Transverse colon (tissue), 4 donors: ENCODE results near the gene COL21A1. TPM values are rescaled to one million over a fixed set of nuclear protein-coding genes. Genes with fewer than 3 reads are reported as not detected.

Source experiments
- DNase-seq: peaks from one replicate; pipeline ENCODE4 v3.0.0-alpha.2; 2019
- H3K27ac ChIP-seq, 4 donors: fragments of 200-600 bp; sonication (generic); 2 replicates each; pipeline ENCODE4 v1.5.1; 2016 to 2018; ENCODE audit warnings: inconsistent platforms in 4 of 4
- H3K27me3 ChIP-seq: fragments of 200-600 bp; sonication (generic); 2 replicates; pipeline ENCODE4 v1.5.1; 2017; ENCODE audit warnings: inconsistent platforms
- H3K36me3 ChIP-seq, 4 donors: fragments of 200-600 bp; sonication (generic); 2 replicates each; pipeline ENCODE4 v1.5.1; 2017 to 2019; ENCODE audit warnings: inconsistent platforms in 4 of 4
- H3K4me1 ChIP-seq, 4 donors: fragments of 200-600 bp; sonication (generic); 2 replicates each; pipeline ENCODE4 v1.5.1; 2017 to 2020; ENCODE audit warnings: inconsistent platforms in 4 of 4
- H3K4me3 ChIP-seq, 4 donors: fragments of 200-600 bp; sonication (generic); 1 replicate in 1 of 4; 2 replicates in 3 of 4; pipeline versions ENCODE4 v1.5.1 to v1.6.1; 2017 to 2019; ENCODE audit warnings: inconsistent platforms in 4 of 4
- H3K9me3 ChIP-seq, 2 donors: fragments of 200-600 bp; sonication (generic); 2 replicates each; pipeline ENCODE4 v1.5.1; 2017 to 2019; ENCODE audit warnings: inconsistent platforms in 2 of 2
- CTCF ChIP-seq, 5 experiments: fragments of 200-600 bp in 3 of 5; fragments of 450-650 bp in 2 of 5; sonication (generic) in 3 of 5; IDR thresholded peaks; 1 replicate in 2 of 5; 2 replicates in 3 of 5; pipeline ENCODE4 v1.5.1; 2016 to 2017; ENCODE audit warnings: antibody characterized with exemption in 5 of 5, inconsistent platforms in 3 of 5, mild to moderate bottlenecking in 2 of 5, moderate library complexity in 1 of 5
- EP300 ChIP-seq: sonication (generic); formaldehyde crosslinking; IDR thresholded peaks from one replicate; pipeline ENCODE4 v1.6.1; 2017; ENCODE audit warnings: antibody characterized with exemption, low read depth
- POLR2A ChIP-seq: fragments of 450-650 bp; IDR thresholded peaks from one replicate; pipeline ENCODE4 v1.6.1; 2016; ENCODE audit warnings: antibody characterized with exemption, mild to moderate bottlenecking, moderate library complexity
- POLR2AphosphoS5 ChIP-seq, 3 donors: sonication (generic); formaldehyde crosslinking; IDR thresholded peaks; one replicate each; pipeline ENCODE4 v1.6.1; 2016; ENCODE audit warnings: antibody characterized with exemption in 3 of 3
- WGBS, 2 donors: methylation state at CpG; one replicate each; pipeline ENCODE4 v1.1.5; 2018; ENCODE audit warnings: low coverage in 1 of 2; 5-methylcytosine and 5-hydroxymethylcytosine counted together
- in situ Hi-C, 4 donors: fragments of 200-750 bp; cut with MboI; loops; one replicate each; pipeline versions ENCODE4 v1.15.0 to v1.15.1; 2017; ENCODE audit warnings: low sequenced_read_pairs in 3 of 4, low pct_ligation_motif_present in 1 of 4, low pct_unique_long_range_greater_than_20kb in 1 of 4
- intact Hi-C: fragments of 100-400 bp; cut with DNase I; formaldehyde crosslinking; loops from one replicate; pipeline ENCODE4 v1.15.1; 2023; ENCODE audit warnings: low total_unique reads
- total RNA-seq, 4 donors: library from RNA; depleted of rRNA; stranded (reverse); fragments of >200 nt; gene quantifications; one replicate each; pipeline ENCODE4 v1.1.0, GENCODE V29; 2016

The COL21A1 gene
- total RNA-seq, 4 donors from 2014 or later, result 0.40 to 5.7 (median 3.3) TPM

GRCh38 chr6:56160489-56160888 is 86.9 kb downstream of the COL21A1 start:
- no peak for DNase-seq
- no peak overlapping the region for H3K27ac ChIP-seq
- intact Hi-C loops, result no loop called here
- in situ Hi-C loops, result no loop called here
- H3K4me1 ChIP-seq, result no peaks in the 10 kb centered on the region
- no peak overlapping the region for H3K4me3 ChIP-seq
- no peak for TF ChIP-seq POLR2A
- no peak for TF ChIP-seq CTCF (IDR thresholded peaks at IDR 0.05)
- no peak for TF ChIP-seq POLR2AphosphoS5 (IDR thresholded peaks at IDR 0.05)
- H3K27me3 ChIP-seq, result no peaks in the 10 kb centered on the region
- H3K9me3 ChIP-seq, result no peaks in the 10 kb centered on the region
- 69 to 87% methylated on average over 2 of the region's 2 CpGs for WGBS, 2 donors
- no peaks in the 10 kb centered on the region for H3K36me3 ChIP-seq

- in situ Hi-C loops, result no loop called here
- intact Hi-C loops, result no loop called here
- WGBS, 2 donors, result 79 to 89% methylated on average over 2 of the region's 2 CpGs
These were observed 88.8 kb downstream of the COL21A1 start for GRCh38 chr6:56158571-56158970.

GRCh38 chr6:56156643-56157042 is 90.7 kb downstream of the COL21A1 start:
- intact Hi-C loops, result no loop called here
- no peaks in the 10 kb centered on the region for H3K27me3 ChIP-seq
- H3K4me3 ChIP-seq, result no peak overlapping the region
- H3K9me3 ChIP-seq, result peaks cover 0 to 5% of the 10 kb centered on the region in 2 donors
- TF ChIP-seq CTCF (IDR thresholded peaks at IDR 0.05), result no peak
- TF ChIP-seq POLR2AphosphoS5 (IDR thresholded peaks at IDR 0.05), result no peak
- no peak for TF ChIP-seq EP300
- DNase-seq, result no peak
- H3K36me3 ChIP-seq, result no peaks in the 10 kb centered on the region
- H3K4me1 ChIP-seq, result no peaks in the 10 kb centered on the region
- no peak overlapping the region for H3K27ac ChIP-seq
- in situ Hi-C loops, result no loop called here
- 78 to 79% methylated on average over 2 of the region's 2 CpGs for WGBS, 2 donors

More at GRCh38 chr6:56158571-56158970, 88.8 kb downstream of the COL21A1 start:
- TF ChIP-seq CTCF (IDR thresholded peaks at IDR 0.05), result no peak
- no peak for TF ChIP-seq POLR2AphosphoS5 (IDR thresholded peaks at IDR 0.05)
- TF ChIP-seq POLR2A, result no peak
- TF ChIP-seq EP300, result no peak
- Histone ChIP-seq H3K9me3 (peaks cover 0 to 5% of the 10 kb centered on the region in 2 donors), H3K4me1 (no peaks in the 10 kb centered on the region), H3K27ac (no peak overlapping the region), H3K27me3 (no peaks in the 10 kb centered on the region), H3K36me3 (no peaks in the 10 kb centered on the region), H3K4me3 (no peak overlapping the region)
- no peak for DNase-seq

- DNase-seq, result no peak
- H3K4me1 ChIP-seq, result no peaks in the 10 kb centered on the region
- in situ Hi-C loops, result no loop called here
These were observed 91.7 kb downstream of the COL21A1 start for GRCh38 chr6:56155634-56156141.

More at GRCh38 chr6:56155634-56156141, 91.7 kb downstream of the COL21A1 start:
- H3K27me3 ChIP-seq, result no peaks in the 10 kb centered on the region
- no peaks in the 10 kb centered on the region for H3K36me3 ChIP-seq
- H3K9me3 ChIP-seq, result peaks cover 0 to 5% of the 10 kb centered on the region in 2 donors
- no peak for TF ChIP-seq POLR2A
- no peak for TF ChIP-seq EP300
- no peak for TF ChIP-seq POLR2AphosphoS5 (IDR thresholded peaks at IDR 0.05)
- no peak for TF ChIP-seq CTCF (IDR thresholded peaks at IDR 0.05)
- WGBS, 2 donors, result 49 to 66% methylated on average over 4 of the region's 4 CpGs
- no peak overlapping the region for H3K27ac ChIP-seq
- intact Hi-C loops, result no loop called here
- H3K4me3 ChIP-seq, result no peak overlapping the region
